HepG2 (cell line): Measurements from ENCODE around the gene DCN.

Experiments
- POLR2A ChIP-seq, 2 experiments: IDR thresholded peaks; 2 replicates each; pipeline ENCODE4 v1.6.1; 2011; ENCODE audit warnings: low read depth in 2 of 2, low read length in 2 of 2, mild to moderate bottlenecking in 1 of 2, moderate library complexity in 1 of 2; ENCODE audit not compliant: insufficient read depth in 1 of 2
- POLR2AphosphoS5 ChIP-seq: IDR thresholded peaks from 2 replicates; pipeline ENCODE4 v1.6.1; 2012; ENCODE audit warnings: low read depth, low read length
- ZKSCAN1 ChIP-seq: fragments of 150-350 bp; IDR thresholded peaks from 2 replicates; pipeline ENCODE4 v1.6.1; 2014; ENCODE audit warnings: low read length
- ZNF550 ChIP-seq: sonication (generic); formaldehyde crosslinking; IDR thresholded peaks from 2 replicates; pipeline ENCODE4 v1.4.0; 2020; ENCODE audit warnings: mild to moderate bottlenecking, missing genetic modification reagents, borderline replicate concordance
- ZNF615 ChIP-seq: sonication (generic); formaldehyde crosslinking; IDR thresholded peaks from 2 replicates; pipeline ENCODE4 v1.5.0; 2020; ENCODE audit warnings: mild to moderate bottlenecking, missing genetic modification reagents, borderline replicate concordance
- TF ChIP-seq, protein P1 (sequence below): IDR thresholded peaks from 2 replicates; pipeline ENCODE4 v1.6.1; 2018; ENCODE audit warnings: missing genetic modification reagents, mild to moderate bottlenecking, missing compliant biosample characterization
- TF ChIP-seq, protein P2 (sequence below): sonication (generic); formaldehyde crosslinking; IDR thresholded peaks from 2 replicates; pipeline ENCODE4 v1.4.0; 2020; ENCODE audit warnings: missing genetic modification reagents

DNA sequence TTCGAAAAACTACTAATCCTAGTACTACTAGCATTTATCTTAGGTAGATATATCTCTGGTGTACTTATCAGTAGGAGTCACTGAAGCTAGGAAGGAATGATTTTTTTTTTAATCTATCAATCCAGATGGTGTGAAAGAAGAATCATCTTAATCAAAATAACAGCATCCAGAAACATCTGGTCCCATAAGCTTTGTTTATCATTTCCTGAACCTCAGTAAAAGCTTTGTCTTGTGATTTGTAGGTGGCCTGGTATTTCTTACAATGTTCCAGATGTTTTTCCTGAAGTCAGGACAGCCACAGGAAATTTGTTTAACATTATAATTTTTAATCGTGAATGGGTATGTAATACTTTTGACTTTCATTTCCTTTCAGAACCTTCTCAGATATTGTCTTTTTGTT, 43.3 kb downstream of the DCN start:
- TF ChIP-seq, protein P1, sequence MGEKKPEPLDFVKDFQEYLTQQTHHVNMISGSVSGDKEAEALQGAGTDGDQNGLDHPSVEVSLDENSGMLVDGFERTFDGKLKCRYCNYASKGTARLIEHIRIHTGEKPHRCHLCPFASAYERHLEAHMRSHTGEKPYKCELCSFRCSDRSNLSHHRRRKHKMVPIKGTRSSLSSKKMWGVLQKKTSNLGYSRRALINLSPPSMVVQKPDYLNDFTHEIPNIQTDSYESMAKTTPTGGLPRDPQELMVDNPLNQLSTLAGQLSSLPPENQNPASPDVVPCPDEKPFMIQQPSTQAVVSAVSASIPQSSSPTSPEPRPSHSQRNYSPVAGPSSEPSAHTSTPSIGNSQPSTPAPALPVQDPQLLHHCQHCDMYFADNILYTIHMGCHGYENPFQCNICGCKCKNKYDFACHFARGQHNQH (CRISPR knock-in tag) = no peak
- TF ChIP-seq POLR2AphosphoS5 = no peak
- TF ChIP-seq ZNF550 (CRISPR knock-in tag) = no peak
- no peak for TF ChIP-seq ZKSCAN1
- no peak for TF ChIP-seq ZNF615 (CRISPR knock-in tag)
- no peak for TF ChIP-seq POLR2A (IDR thresholded peaks at IDR 0.05; ENCODE audit: insufficient read depth in 1 of 2, low read depth in 2 of 2, low read length in 2 of 2)
- TF ChIP-seq, protein P2, sequence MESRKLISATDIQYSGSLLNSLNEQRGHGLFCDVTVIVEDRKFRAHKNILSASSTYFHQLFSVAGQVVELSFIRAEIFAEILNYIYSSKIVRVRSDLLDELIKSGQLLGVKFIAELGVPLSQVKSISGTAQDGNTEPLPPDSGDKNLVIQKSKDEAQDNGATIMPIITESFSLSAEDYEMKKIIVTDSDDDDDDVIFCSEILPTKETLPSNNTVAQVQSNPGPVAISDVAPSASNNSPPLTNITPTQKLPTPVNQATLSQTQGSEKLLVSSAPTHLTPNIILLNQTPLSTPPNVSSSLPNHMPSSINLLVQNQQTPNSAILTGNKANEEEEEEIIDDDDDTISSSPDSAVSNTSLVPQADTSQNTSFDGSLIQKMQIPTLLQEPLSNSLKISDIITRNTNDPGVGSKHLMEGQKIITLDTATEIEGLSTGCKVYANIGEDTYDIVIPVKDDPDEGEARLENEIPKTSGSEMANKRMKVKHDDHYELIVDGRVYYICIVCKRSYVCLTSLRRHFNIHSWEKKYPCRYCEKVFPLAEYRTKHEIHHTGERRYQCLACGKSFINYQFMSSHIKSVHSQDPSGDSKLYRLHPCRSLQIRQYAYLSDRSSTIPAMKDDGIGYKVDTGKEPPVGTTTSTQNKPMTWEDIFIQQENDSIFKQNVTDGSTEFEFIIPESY (CRISPR knock-in tag) = no peak
